Fibroblast of lung (primary cell): ENCODE results near the gene SACM1L. TPM values are rescaled to one million over a fixed set of nuclear protein-coding genes. Genes with fewer than 3 reads are reported as not detected.

Experiments
- DNase-seq, 2 donors: peaks; one replicate each; pipeline versions ENCODE4 v3.0.0 to v3.0.0-alpha.2; 2010; ENCODE audit warnings: low read depth in 2 of 2
- H2AFZ ChIP-seq: 2 replicates; pipeline ENCODE4 v1.5.1; 2012; ENCODE audit warnings: low read length, control low read depth, inconsistent platforms
- H3K27ac ChIP-seq: 2 replicates; pipeline ENCODE4 v1.5.1; 2011; ENCODE audit warnings: low read length, control low read depth; ENCODE audit not compliant: insufficient read depth
- H3K27me3 ChIP-seq: 2 replicates; pipeline ENCODE4 v1.5.1; 2011; ENCODE audit warnings: mild to moderate bottlenecking, low read length; ENCODE audit not compliant: control insufficient read depth, insufficient read depth
- H3K36me3 ChIP-seq: 2 replicates; pipeline ENCODE4 v1.5.1; 2011; ENCODE audit warnings: low read length; ENCODE audit not compliant: control insufficient read depth, insufficient read depth
- H3K4me1 ChIP-seq: 2 replicates; pipeline ENCODE4 v1.5.1; 2011; ENCODE audit warnings: low read length; ENCODE audit not compliant: control insufficient read depth, insufficient read depth; ENCODE audit errors: extremely low read depth
- H3K4me2 ChIP-seq: 2 replicates; pipeline ENCODE4 v1.5.1; 2011; ENCODE audit warnings: low read length, control low read depth; ENCODE audit not compliant: insufficient read depth; ENCODE audit errors: extremely low read depth
- H3K4me3 ChIP-seq, 4 experiments: fragments of 200-600 bp in 1 of 4; sonication (generic) in 1 of 4; replicated peaks in 1 of 4; 2 replicates each; pipeline ENCODE4 v1.5.1; 2011 to 2016; ENCODE audit warnings: low read length in 4 of 4, low read depth in 3 of 4, mild to moderate bottlenecking in 3 of 4, control low read depth in 2 of 4, inconsistent platforms in 1 of 4, mixed read lengths in 1 of 4; ENCODE audit not compliant: insufficient read depth in 1 of 4; ENCODE audit errors: control extremely low read depth in 1 of 4
- H3K79me2 ChIP-seq: 2 replicates; pipeline ENCODE4 v1.5.1; 2012; ENCODE audit warnings: mild to moderate bottlenecking, low read length, inconsistent platforms; ENCODE audit not compliant: control insufficient read depth, insufficient read depth
- H3K9ac ChIP-seq: 2 replicates; pipeline ENCODE4 v1.5.1; 2011; ENCODE audit warnings: mild to moderate bottlenecking, low read length, control low read depth; ENCODE audit not compliant: insufficient read depth
- H3K9me3 ChIP-seq: 2 replicates; pipeline ENCODE4 v1.5.1; 2012; ENCODE audit warnings: low read depth, low read length; ENCODE audit not compliant: control insufficient read depth, insufficient read depth
- H4K20me1 ChIP-seq: 2 replicates; pipeline ENCODE4 v1.5.1; 2011; ENCODE audit warnings: low read length; ENCODE audit not compliant: control insufficient read depth, insufficient read depth; ENCODE audit errors: extremely low read depth
- CTCF ChIP-seq, 2 donors: IDR thresholded peaks in 1 of 2; conservative IDR thresholded peaks in 1 of 2; 1 replicate in 1 of 2; 2 replicates in 1 of 2; pipeline ENCODE4 v1.5.1; 2011 to 2012; ENCODE audit warnings: low read length in 2 of 2, control low read depth in 1 of 2, inconsistent platforms in 1 of 2, low read depth in 1 of 2, mild to moderate bottlenecking in 1 of 2
- EZH2 ChIP-seq: IDR thresholded peaks from 2 replicates; pipeline ENCODE4 v1.5.1; 2012; ENCODE audit warnings: low read length, control low read depth, mild to moderate bottlenecking; ENCODE audit errors: missing control alignments
- polyA plus RNA-seq, 2 donors: library from polyadenylated mRNA; depleted of rRNA in 1 of 2; stranded (reverse) in 1 of 2; unstranded in 1 of 2; fragments of >200 nt; gene quantifications; 2 replicates each; pipeline ENCODE4 v1.2.1, GENCODE V29; 2011 to 2012; ENCODE audit warnings: missing spikeins in 1 of 2
- total RNA-seq: library from RNA; depleted of rRNA; stranded (reverse); fragments of >200 nt; gene quantifications from 2 replicates; pipeline ENCODE4 v1.2.1, GENCODE V29; 2014

SACM1L gene
- total and polyA plus RNA-seq, 2 donors (not counting 1 experiment from before 2014, with no cell fraction given): 33.3 to 41.8 TPM

GRCh38 chr3:45792036-45792435 is 102.8 kb downstream of the SACM1L start:
- no peak for TF ChIP-seq CTCF (conservative IDR thresholded peaks at IDR 0.05 in 1 of 2, IDR thresholded peaks at IDR 0.05 in 1 of 2; ENCODE audit: low read depth in 1 of 2, low read length in 2 of 2)
- no peak for TF ChIP-seq EZH2
- Histone ChIP-seq H3K4me2 (no peak overlapping the region), H3K36me3 (no peaks in the 10 kb centered on the region), H3K27ac (no peak overlapping the region), H2AFZ (no peak overlapping the region), H3K79me2 (no peaks in the 10 kb centered on the region), H3K4me3 (no peak overlapping the region), H4K20me1 (peaks cover 2% of the 10 kb centered on the region), H3K9ac (no peak overlapping the region), H3K27me3 (peaks cover 57% of the 10 kb centered on the region), H3K9me3 (no peaks in the 10 kb centered on the region), H3K4me1 (peaks cover 4% of the 10 kb centered on the region)
- no peak for DNase-seq

GRCh38 chr3:45792516-45793172 is 103.4 kb downstream of the SACM1L start:
- Histone ChIP-seq H3K27me3 (peaks cover 57% of the 10 kb centered on the region), H3K4me3 (no peak overlapping the region), H3K36me3 (no peaks in the 10 kb centered on the region), H3K4me2 (no peak overlapping the region), H4K20me1 (peaks cover 2% of the 10 kb centered on the region), H3K27ac (no peak overlapping the region), H3K79me2 (no peaks in the 10 kb centered on the region), H3K4me1 (peaks cover 4% of the 10 kb centered on the region), H3K9ac (no peak overlapping the region), H3K9me3 (no peaks in the 10 kb centered on the region), H2AFZ (no peak overlapping the region)
- TF ChIP-seq EZH2 (no peak), CTCF (conservative IDR thresholded peaks at IDR 0.05 in 1 of 2, IDR thresholded peaks at IDR 0.05 in 1 of 2; ENCODE audit: low read depth in 1 of 2, low read length in 2 of 2) (no peak)
- no peak for DNase-seq

- Histone ChIP-seq H3K9ac (no peak overlapping the region), H3K79me2 (no peaks in the 10 kb centered on the region), H3K4me3 (no peak overlapping the region), H3K27me3 (peaks cover 54% of the 10 kb centered on the region), H2AFZ (no peak overlapping the region), H3K4me2 (no peak overlapping the region), H3K9me3 (no peaks in the 10 kb centered on the region), H3K4me1 (peaks cover 4% of the 10 kb centered on the region), H3K36me3 (no peaks in the 10 kb centered on the region), H4K20me1 (peaks cover 2% of the 10 kb centered on the region), H3K27ac (no peak overlapping the region)
- no peak for DNase-seq
- no peak for TF ChIP-seq CTCF (conservative IDR thresholded peaks at IDR 0.05 in 1 of 2, IDR thresholded peaks at IDR 0.05 in 1 of 2; ENCODE audit: low read depth in 1 of 2, low read length in 2 of 2)
- TF ChIP-seq EZH2: peak; percentile 24
Observed at GRCh38 chr3:45793482-45794176, 104.4 kb downstream of the SACM1L start.
